HepG2 (cell line): ENCODE measurements around the gene SORL1-AS1.

Experiments
- BCL6 ChIP-seq: IDR thresholded peaks from 2 replicates; pipeline ENCODE4 v1.6.1; 2016; ENCODE audit warnings: missing genetic modification reagents, missing compliant biosample characterization
- ETV5 ChIP-seq: IDR thresholded peaks from 2 replicates; pipeline ENCODE4 v1.6.1; 2018; ENCODE audit warnings: missing biosample characterization, missing genetic modification reagents, inconsistent platforms, borderline replicate concordance
- FOXO1 ChIP-seq: sonication (generic); formaldehyde crosslinking; IDR thresholded peaks from 2 replicates; pipeline ENCODE4 v1.4.0; 2020; ENCODE audit warnings: missing genetic modification reagents
- MBD4 ChIP-seq: IDR thresholded peaks from 2 replicates; pipeline ENCODE4 v1.6.1; 2012; ENCODE audit warnings: low read length, inconsistent platforms, borderline replicate concordance
- MIXL1 ChIP-seq: IDR thresholded peaks from 2 replicates; pipeline ENCODE4 v1.6.1; 2016
- NPAS2 ChIP-seq: sonication (generic); formaldehyde crosslinking; IDR thresholded peaks from 2 replicates; pipeline ENCODE4 v1.8.0; 2022; ENCODE audit warnings: mild to moderate bottlenecking, missing genetic modification reagents, borderline replicate concordance
- NR2F6 ChIP-seq, 2 experiments: IDR thresholded peaks; 2 replicates each; pipeline ENCODE4 v1.6.1; 2016; ENCODE audit warnings: antibody characterized with exemption in 1 of 2, mild to moderate bottlenecking in 1 of 2
- RNF2 ChIP-seq: fragments of 450-650 bp; conservative IDR thresholded peaks from 2 replicates; pipeline ENCODE4 v1.6.1; 2016; ENCODE audit warnings: low read depth
- SIX4 ChIP-seq: sonication (generic); formaldehyde crosslinking; IDR thresholded peaks from 2 replicates; pipeline ENCODE4 v1.4.0; 2020; ENCODE audit warnings: missing genetic modification reagents
- SMAD1 ChIP-seq: sonication (generic); formaldehyde crosslinking; IDR thresholded peaks from 2 replicates; pipeline ENCODE4 v1.4.0; 2020; ENCODE audit warnings: missing genetic modification reagents, low read depth, mild to moderate bottlenecking, borderline replicate concordance
- SMARCC2 ChIP-seq: fragments of 450-650 bp; IDR thresholded peaks from 2 replicates; pipeline ENCODE4 v1.6.1; 2017; ENCODE audit warnings: antibody characterized with exemption, mild to moderate bottlenecking
- SRF ChIP-seq: IDR thresholded peaks from 2 replicates; pipeline ENCODE4 v1.6.1; 2011; ENCODE audit warnings: mild to moderate bottlenecking, low read depth, low read length, moderate library complexity
- TBX3 ChIP-seq: fragments of 450-650 bp; IDR thresholded peaks from 2 replicates; pipeline ENCODE4 v1.6.1; 2017; ENCODE audit warnings: antibody characterized with exemption, mild to moderate bottlenecking, inconsistent platforms, borderline replicate concordance
- TOE1 ChIP-seq: sonication (generic); formaldehyde crosslinking; IDR thresholded peaks from 2 replicates; pipeline ENCODE4 v1.4.0; 2020; ENCODE audit warnings: mild to moderate bottlenecking, missing genetic modification reagents
- XRCC5 ChIP-seq: fragments of 200-400 bp; formaldehyde crosslinking; optimal IDR thresholded peaks from 2 replicates; pipeline ENCODE3; 2017; ENCODE audit warnings: mild to moderate bottlenecking, low read length
- ZFP36 ChIP-seq: fragments of 150-350 bp; IDR thresholded peaks from 2 replicates; pipeline ENCODE4 v1.6.1; 2018; ENCODE audit warnings: borderline replicate concordance, low read length, low read depth; ENCODE audit not compliant: partially characterized antibody
- ZFP82 ChIP-seq: sonication (generic); formaldehyde crosslinking; IDR thresholded peaks from 2 replicates; pipeline ENCODE4 v1.5.1; 2020; ENCODE audit warnings: mild to moderate bottlenecking, missing genetic modification reagents, borderline replicate concordance
- ZFY ChIP-seq: sonication (generic); formaldehyde crosslinking; IDR thresholded peaks from 2 replicates; pipeline ENCODE4 v1.4.0; 2020; ENCODE audit warnings: missing genetic modification reagents
- ZMAT3 ChIP-seq: sonication (generic); formaldehyde crosslinking; conservative IDR thresholded peaks from 2 replicates; pipeline ENCODE4 v1.7.0; 2021; ENCODE audit warnings: missing genetic modification reagents
- ZNF143 ChIP-seq: sonication (generic); formaldehyde crosslinking; IDR thresholded peaks from 2 replicates; pipeline ENCODE4 v1.4.0; 2020; ENCODE audit warnings: missing genetic modification reagents
- ZNF3 ChIP-seq: IDR thresholded peaks from 2 replicates; pipeline ENCODE4 v1.7.0; 2017; ENCODE audit warnings: inconsistent platforms
- ZNF33A ChIP-seq: sonication (generic); formaldehyde crosslinking; IDR thresholded peaks from 2 replicates; pipeline ENCODE4 v1.5.1; 2020; ENCODE audit warnings: missing genetic modification reagents, mild to moderate bottlenecking, moderate library complexity, borderline replicate concordance
- ZNF367 ChIP-seq: sonication (generic); formaldehyde crosslinking; IDR thresholded peaks from 2 replicates; pipeline ENCODE4 v1.4.0; 2020; ENCODE audit warnings: missing genetic modification reagents, borderline replicate concordance
- ZNF615 ChIP-seq: sonication (generic); formaldehyde crosslinking; IDR thresholded peaks from 2 replicates; pipeline ENCODE4 v1.5.0; 2020; ENCODE audit warnings: mild to moderate bottlenecking, missing genetic modification reagents, borderline replicate concordance
- ZNF782 ChIP-seq: sonication (generic); formaldehyde crosslinking; IDR thresholded peaks from 2 replicates; pipeline ENCODE4 v1.4.0; 2020; ENCODE audit warnings: missing genetic modification reagents, mild to moderate bottlenecking, borderline replicate concordance
- ZNF788 ChIP-seq: sonication (generic); formaldehyde crosslinking; IDR thresholded peaks from 2 replicates; pipeline ENCODE4 v1.5.0; 2020; ENCODE audit warnings: mild to moderate bottlenecking, missing genetic modification reagents, borderline replicate concordance
- ZSCAN21 ChIP-seq: sonication (generic); formaldehyde crosslinking; IDR thresholded peaks from 2 replicates; pipeline ENCODE4 v1.8.0; 2022; ENCODE audit warnings: mild to moderate bottlenecking, missing genetic modification reagents, moderate library complexity, borderline replicate concordance
- TF ChIP-seq, protein P1 (sequence below): sonication (generic); formaldehyde crosslinking; IDR thresholded peaks from 2 replicates; pipeline ENCODE4 v1.5.0; 2020; ENCODE audit warnings: missing genetic modification reagents
- TF ChIP-seq, protein P2 (sequence below): sonication (generic); formaldehyde crosslinking; IDR thresholded peaks from 2 replicates; pipeline ENCODE4 v1.8.1; 2023; ENCODE audit warnings: mild to moderate bottlenecking, moderate library complexity, missing genetic modification reagents
- TF ChIP-seq, protein P3 (sequence below): sonication (generic); formaldehyde crosslinking; IDR thresholded peaks from 2 replicates; pipeline ENCODE4 v1.4.0; 2020; ENCODE audit warnings: missing genetic modification reagents

The SORL1-AS1 gene

DNA sequence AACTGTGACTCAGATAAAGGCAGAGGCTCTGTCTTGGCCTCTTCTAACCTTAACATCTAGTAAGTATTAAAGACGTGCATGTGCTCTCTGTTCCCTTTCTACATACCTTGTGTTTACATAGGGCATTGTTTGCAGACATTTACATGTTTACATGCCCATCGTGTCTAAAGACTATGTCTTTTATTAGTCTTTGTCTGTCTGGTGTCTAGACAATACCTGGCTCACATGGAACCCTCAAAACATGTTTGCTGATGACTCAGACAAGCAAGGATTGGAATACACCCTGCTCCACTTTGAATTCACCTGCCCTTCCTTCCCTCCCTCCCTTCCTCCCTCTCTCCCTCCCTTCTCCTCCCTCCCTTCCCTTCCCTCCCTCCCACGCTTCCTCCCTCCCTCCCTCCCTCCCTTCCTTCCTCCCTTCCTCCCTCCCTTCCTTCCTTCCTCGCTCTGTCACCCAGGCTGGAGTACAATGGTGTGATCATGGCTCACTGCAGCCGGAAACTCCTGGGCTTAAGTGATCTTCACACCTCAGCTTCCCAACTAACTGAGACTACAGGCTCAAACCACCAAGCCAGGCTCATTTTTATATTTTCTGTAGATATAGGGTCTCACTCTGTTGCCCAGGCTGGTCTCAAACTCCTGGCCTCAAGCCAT lies 23.7 kb upstream of the SORL1-AS1 start (continued):
- TF ChIP-seq, protein P1, sequence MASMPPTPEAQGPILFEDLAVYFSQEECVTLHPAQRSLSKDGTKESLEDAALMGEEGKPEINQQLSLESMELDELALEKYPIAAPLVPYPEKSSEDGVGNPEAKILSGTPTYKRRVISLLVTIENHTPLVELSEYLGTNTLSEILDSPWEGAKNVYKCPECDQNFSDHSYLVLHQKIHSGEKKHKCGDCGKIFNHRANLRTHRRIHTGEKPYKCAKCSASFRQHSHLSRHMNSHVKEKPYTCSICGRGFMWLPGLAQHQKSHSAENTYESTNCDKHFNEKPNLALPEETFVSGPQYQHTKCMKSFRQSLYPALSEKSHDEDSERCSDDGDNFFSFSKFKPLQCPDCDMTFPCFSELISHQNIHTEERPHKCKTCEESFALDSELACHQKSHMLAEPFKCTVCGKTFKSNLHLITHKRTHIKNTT (CRISPR knock-in tag), result no peak
- no peak for TF ChIP-seq SRF
- peak; percentile 86 for TF ChIP-seq BCL6 (CRISPR knock-in tag)
- TF ChIP-seq ZNF3 (CRISPR knock-in tag), result no peak
- TF ChIP-seq ZNF788 (CRISPR knock-in tag), result 0 out of 2 replicates have a peak, but pooled peaks have one; percentile 22
- TF ChIP-seq ETV5 (CRISPR knock-in tag), result peak; percentile 39; the same call in 1 of the 2 replicates
- no peak for TF ChIP-seq NR2F6 (IDR thresholded peaks at IDR 0.05)
- peak; percentile 49; the same call in 1 of the 2 replicates for TF ChIP-seq NR2F6 (CRISPR knock-in tag; IDR thresholded peaks at IDR 0.05)
- TF ChIP-seq FOXO1 (CRISPR knock-in tag), result peak; percentile 64; the same call in 1 of the 2 replicates
- no peak for TF ChIP-seq SMARCC2
- no peak for TF ChIP-seq TOE1 (CRISPR knock-in tag)
- TF ChIP-seq NPAS2 (CRISPR knock-in tag), result no peak
- no peak for TF ChIP-seq ZNF33A
- no peak for TF ChIP-seq ZFP36
- TF ChIP-seq ZMAT3, result no peak
- TF ChIP-seq MBD4, result no peak
- TF ChIP-seq ZNF615 (CRISPR knock-in tag), result no peak
- TF ChIP-seq, protein P2, sequence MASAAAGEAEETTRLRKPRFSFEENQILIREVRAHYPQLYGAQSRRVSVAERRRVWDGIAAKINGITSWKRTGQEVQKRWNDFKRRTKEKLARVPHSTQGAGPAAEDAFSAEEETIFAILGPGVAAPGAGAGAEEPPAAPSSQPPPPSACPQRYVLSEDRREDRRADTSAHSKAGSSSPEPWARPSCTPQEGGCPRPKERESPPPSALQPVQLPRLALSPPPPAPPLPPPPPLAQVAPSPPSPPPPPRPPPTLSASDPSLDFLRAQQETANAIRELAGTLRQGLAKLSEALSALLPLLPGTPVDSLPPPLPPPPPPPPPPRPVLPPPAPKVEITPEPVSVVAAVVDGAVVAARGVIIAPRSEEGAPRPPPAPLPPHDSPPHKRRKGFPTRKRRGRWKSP (CRISPR knock-in tag), result no peak
- no peak for TF ChIP-seq RNF2
- no peak for TF ChIP-seq TBX3
- TF ChIP-seq ZNF367 (CRISPR knock-in tag), result no peak
- TF ChIP-seq ZFP82 (CRISPR knock-in tag), result no peak
- no peak for TF ChIP-seq ZNF782 (CRISPR knock-in tag)
- TF ChIP-seq, protein P3, sequence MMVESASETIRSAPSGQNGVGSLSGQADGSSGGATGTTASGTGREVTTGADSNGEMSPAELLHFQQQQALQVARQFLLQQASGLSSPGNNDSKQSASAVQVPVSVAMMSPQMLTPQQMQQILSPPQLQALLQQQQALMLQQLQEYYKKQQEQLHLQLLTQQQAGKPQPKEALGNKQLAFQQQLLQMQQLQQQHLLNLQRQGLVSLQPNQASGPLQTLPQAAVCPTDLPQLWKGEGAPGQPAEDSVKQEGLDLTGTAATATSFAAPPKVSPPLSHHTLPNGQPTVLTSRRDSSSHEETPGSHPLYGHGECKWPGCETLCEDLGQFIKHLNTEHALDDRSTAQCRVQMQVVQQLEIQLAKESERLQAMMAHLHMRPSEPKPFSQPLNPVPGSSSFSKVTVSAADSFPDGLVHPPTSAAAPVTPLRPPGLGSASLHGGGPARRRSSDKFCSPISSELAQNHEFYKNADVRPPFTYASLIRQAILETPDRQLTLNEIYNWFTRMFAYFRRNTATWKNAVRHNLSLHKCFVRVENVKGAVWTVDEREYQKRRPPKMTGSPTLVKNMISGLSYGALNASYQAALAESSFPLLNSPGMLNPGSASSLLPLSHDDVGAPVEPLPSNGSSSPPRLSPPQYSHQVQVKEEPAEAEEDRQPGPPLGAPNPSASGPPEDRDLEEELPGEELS (CRISPR knock-in tag), result peak; percentile 51; the same call in 1 of the 2 replicates
- 0 out of 2 replicates have a peak, but pooled peaks have one; percentile 48 for TF ChIP-seq MIXL1 (CRISPR knock-in tag)
- TF ChIP-seq ZFY (CRISPR knock-in tag), result no peak
- TF ChIP-seq ZSCAN21 (CRISPR knock-in tag), result no peak
- 0 out of 2 replicates have a peak, but pooled peaks have one; percentile 38 for TF ChIP-seq SIX4 (CRISPR knock-in tag)
- no peak for TF ChIP-seq XRCC5
- no peak for TF ChIP-seq SMAD1 (CRISPR knock-in tag)
- no peak for TF ChIP-seq ZNF143 (CRISPR knock-in tag)
